GM12865 (cell line): ENCODE data around the gene FIGNL2.

ENCODE experiments used
- DNase-seq: peaks from one replicate; pipeline ENCODE4 v3.0.0; 2010; ENCODE audit warnings: low read depth
- H3K4me3 ChIP-seq: 2 replicates; pipeline ENCODE4 v1.5.1; 2011; ENCODE audit warnings: mild to moderate bottlenecking, low read depth, low read length, control low read depth
- TF ChIP-seq, protein P1 (sequence below): IDR thresholded peaks from 2 replicates; pipeline ENCODE4 v1.5.1; 2011; ENCODE audit warnings: low read length, control low read depth, low read depth, inconsistent platforms; ENCODE audit not compliant: insufficient read depth; ENCODE audit errors: missing control alignments

FIGNL2 gene

DNA sequence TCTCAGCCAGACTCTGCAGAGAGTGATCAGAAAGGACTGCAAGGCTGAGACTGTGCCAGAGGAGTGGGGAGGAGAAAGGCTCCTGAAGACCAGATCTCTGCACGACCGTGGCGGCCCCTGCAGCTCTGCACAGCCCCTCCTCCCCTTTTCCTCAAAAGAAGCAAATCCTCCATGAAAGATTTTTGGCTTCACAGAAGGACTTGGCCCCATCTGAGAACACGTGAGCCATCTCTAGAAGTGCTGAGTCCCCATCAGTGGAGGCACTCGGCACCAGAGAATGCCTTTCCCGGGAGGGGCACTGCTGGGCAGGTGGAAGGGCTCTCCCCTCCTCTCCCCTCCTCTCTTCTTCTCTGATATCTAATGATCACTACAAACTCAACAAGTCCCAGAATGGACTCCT, 6.8 kb downstream of the FIGNL2 start:
- DNase-seq: no peak
- no peak overlapping the region for H3K4me3 ChIP-seq
- TF ChIP-seq, protein P1, sequence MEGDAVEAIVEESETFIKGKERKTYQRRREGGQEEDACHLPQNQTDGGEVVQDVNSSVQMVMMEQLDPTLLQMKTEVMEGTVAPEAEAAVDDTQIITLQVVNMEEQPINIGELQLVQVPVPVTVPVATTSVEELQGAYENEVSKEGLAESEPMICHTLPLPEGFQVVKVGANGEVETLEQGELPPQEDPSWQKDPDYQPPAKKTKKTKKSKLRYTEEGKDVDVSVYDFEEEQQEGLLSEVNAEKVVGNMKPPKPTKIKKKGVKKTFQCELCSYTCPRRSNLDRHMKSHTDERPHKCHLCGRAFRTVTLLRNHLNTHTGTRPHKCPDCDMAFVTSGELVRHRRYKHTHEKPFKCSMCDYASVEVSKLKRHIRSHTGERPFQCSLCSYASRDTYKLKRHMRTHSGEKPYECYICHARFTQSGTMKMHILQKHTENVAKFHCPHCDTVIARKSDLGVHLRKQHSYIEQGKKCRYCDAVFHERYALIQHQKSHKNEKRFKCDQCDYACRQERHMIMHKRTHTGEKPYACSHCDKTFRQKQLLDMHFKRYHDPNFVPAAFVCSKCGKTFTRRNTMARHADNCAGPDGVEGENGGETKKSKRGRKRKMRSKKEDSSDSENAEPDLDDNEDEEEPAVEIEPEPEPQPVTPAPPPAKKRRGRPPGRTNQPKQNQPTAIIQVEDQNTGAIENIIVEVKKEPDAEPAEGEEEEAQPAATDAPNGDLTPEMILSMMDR: no peak

DNA sequence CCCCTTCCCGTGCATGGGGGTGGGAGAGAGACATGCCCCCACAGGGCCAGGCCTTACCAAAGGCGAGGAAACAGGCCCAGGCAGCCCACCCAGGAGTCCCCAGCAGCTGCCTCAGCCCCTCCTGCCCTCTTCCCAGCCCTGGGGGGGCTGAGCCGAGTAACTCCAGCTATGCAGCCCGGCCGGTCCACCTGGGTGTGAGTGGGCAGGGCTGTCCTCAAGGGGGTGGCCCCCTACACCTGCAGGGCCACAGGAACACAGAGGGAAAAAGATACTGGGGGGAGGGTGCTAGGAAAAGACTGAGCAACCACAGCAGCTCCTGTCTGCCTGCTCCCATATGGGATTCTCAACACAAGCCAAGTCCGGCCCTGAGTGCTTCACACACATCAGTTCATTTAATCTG, 7.6 kb downstream of the FIGNL2 start:
- DNase-seq: no peak
- TF ChIP-seq, protein P1: no peak
- no peak overlapping the region for H3K4me3 ChIP-seq

DNA sequence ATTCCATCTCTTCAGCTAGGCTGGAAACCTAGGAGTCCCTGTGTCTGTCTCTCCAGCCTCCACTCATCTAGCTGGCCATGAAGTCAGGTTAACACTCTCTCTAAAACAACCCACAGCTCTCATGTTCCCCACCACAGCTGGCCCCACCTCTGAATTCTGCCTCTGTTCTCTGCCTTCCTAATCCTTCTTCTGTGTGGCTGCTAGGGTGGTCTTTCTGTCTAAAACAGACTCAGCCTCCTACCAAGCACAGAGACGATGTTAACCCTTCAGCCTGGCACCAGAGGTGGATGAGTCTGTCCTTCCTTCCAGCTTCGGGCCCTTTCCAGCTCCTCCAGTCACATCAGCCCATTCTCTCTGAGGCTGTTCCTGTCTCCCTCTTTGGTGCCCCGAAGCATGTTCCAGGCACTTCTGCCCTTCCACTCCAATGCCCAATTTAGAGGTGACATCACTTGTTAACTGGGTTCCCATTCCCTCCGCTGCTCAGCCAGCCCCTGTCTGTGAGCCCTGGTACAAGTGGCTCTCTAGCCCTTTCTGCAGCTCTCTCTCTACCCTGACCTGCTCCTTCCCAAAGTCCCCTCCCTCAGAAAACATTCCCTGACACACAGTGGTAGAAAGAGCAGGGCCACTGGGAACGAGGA, 9.1 kb downstream of the FIGNL2 start:
- no peak overlapping the region for H3K4me3 ChIP-seq
- TF ChIP-seq, protein P1: no peak
- DNase-seq: no peak

DNA sequence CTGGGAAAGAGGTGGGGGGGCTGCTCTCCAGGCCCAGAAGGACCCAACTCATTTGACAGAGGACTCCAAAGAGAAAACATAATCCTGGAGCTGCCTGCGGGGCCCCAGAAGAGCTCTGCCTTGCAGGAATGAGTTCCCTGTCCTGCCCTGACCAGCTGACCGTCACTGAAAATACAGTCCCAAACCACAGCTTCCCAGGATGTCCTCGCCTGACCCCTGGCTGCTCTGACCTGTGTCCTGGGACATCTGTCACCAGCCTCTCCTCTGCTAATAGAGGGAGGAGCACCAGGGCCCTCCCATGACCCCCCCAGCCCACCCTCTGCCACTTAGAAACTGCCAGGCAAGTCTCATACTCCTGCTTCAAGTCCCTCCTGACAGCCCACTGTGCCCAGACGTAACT, 9.8 kb downstream of the FIGNL2 start:
- no peak for DNase-seq
- TF ChIP-seq, protein P1: no peak
- no peak overlapping the region for H3K4me3 ChIP-seq

DNA sequence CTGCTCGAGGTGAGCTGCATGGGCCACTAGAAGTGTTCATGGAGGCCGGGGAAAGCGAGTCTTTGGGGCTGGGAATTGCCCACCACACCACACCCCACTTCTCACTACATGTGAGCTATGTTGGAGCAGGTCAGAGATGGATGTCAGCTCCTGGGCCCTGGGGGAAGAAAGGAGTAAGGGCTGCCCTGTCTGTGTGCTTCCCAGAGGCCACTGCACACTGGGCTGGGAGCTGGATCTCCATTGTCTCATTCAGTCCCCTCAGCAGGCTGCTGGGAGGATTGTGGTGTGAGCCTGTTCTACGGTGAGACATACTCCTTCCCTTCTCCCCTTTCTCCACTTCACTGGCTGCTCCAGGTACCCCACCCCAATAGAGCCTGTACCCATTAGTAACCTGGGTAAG, 10.5 kb downstream of the FIGNL2 start:
- H3K4me3 ChIP-seq: no peak overlapping the region
- TF ChIP-seq, protein P1: no peak
- no peak for DNase-seq

DNA sequence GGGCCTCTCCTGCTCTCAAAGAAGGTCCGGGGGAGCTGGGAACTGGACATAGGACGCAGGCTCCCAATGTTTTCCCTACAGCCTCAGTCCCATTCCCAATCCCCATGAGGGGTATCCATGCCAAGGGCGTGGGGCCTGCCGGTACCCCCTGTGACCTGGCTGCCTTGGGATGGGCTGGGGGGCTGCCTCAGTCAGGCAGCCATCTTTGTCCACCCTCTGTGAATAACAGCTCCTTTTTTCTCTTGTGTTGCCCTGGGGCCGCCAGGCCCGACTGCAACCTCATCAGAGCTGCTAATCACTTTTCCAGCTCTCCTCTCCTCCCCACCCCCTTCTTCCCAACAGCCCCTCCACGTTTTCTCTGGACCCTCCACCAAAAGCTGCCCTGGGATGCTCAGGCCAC, 11.2 kb downstream of the FIGNL2 start:
- H3K4me3 ChIP-seq: no peak overlapping the region
- TF ChIP-seq, protein P1: no peak
- DNase-seq: no peak

DNA sequence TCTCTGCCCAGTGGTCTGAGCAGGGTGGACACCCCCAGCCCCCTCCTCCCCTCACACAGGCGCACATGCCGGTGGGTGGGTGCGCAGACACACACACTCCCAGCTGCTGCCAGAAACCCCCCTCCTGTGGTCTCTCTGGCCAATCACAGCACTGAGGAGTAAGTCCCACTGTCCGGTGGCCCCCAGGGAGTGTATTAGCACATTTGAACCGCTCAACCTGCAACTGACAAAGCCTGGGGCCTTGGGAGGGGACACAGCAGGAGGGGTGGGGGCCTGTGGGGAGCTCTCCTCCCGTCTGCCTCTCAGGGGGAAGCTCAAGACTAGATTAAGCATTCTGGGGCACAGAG, 11.7 kb downstream of the FIGNL2 start:
- TF ChIP-seq, protein P1: no peak
- no peak for DNase-seq
- H3K4me3 ChIP-seq: no peak overlapping the region
